HG03520 (cell line): Measurements from ENCODE around the gene ALDH1L1.

Experiments
- ATAC-seq: cut with Tn5 transposase; IDR thresholded peaks from one replicate; pipeline ENCODE4 v1.9.1; 2021; ENCODE audit warnings: mild to moderate bottlenecking, moderate library complexity; ENCODE audit not compliant: unreplicated experiment

Gene ALDH1L1

DNA sequence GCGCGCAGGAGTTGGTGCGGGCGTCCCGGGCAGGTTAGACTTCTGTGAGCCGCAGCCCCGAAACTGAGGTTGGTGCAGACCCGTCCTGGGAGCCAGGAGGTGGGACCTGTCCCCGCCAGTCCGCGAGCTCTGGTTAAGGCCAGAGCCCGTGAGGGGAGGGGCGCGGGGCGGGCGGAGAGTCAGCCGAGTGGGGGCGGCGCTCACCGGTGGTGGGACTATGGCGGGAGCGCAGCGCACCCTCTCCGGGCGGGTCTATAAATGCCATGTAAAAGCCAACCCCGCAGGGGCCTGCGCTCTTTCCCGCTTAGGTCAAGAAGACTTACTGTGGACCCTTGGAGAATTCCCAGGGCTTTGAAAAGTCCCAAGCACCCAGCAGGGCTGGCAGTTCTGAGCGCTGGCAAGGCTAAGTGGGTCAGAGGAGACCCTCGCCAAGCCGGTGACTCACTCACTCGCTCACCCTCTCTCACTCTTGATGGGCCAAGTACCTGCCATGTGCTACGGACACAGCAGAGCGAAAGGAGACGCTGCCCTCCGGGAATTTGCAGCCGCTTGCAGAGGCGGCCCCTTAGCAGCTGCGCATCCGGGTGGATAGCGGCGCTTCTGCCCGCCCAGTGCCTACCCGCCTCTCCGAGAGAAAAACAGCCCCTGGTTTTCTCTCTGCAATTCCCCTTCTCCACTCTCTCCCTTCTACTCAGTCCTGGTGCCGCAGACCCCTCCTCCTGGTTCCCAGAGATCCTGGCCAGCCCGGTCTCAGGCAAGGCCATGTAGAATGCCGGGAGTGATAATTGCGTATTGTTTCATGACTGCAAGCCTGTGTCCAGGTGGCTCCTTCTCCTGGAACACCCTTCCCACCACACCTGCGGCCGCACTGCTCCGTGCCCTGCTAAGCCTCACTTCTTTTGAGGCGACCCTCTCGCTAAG lies at the start of gene ALDH1L1:
TSS of gene ALDH1L1 (minus strand) at position 110 of the 921 bp plus-strand sequence. CDS start 19,607 bp downstream, outside the sequence.
- ATAC-seq: no peak

DNA sequence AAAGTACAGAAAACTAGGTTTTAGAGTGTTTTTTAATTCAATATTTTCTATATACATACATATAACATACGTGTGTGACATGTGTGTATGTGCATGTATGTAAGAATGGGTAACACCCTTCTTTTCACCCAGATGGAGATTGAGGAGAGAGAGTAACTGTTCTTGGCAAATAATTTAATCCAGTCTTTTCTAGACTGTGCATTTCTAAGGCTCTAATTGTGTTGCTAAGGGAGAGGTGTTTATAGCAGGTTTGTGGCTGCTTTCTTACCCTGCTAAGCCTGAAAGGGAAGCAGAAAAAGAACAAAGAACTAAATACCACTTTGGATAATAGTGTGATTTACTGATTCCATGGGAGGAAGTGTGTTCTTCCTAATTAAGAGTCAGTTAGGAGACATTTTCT lies 46.0 kb upstream of the ALDH1L1 start:
- no peak for ATAC-seq

DNA sequence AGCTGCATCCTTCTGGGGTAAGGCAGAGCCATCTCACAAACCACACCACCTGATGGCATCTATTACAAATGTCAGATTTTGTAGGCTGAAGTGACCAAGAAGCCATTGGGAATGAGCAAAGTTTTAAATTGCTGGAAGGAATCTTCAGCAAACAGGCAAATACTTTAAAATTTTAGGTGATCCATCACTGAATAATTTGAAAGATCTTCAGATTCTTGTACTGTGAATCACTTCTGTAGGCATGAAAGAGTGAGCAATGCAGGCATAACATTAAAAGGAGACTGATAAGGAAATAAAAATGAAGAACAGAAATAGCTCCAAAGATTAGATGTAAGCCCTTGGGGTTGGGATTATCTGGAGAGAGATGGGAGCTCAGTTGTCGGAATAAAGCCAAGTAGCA lies 36.0 kb upstream of the ALDH1L1 start:
- ATAC-seq: no peak

DNA sequence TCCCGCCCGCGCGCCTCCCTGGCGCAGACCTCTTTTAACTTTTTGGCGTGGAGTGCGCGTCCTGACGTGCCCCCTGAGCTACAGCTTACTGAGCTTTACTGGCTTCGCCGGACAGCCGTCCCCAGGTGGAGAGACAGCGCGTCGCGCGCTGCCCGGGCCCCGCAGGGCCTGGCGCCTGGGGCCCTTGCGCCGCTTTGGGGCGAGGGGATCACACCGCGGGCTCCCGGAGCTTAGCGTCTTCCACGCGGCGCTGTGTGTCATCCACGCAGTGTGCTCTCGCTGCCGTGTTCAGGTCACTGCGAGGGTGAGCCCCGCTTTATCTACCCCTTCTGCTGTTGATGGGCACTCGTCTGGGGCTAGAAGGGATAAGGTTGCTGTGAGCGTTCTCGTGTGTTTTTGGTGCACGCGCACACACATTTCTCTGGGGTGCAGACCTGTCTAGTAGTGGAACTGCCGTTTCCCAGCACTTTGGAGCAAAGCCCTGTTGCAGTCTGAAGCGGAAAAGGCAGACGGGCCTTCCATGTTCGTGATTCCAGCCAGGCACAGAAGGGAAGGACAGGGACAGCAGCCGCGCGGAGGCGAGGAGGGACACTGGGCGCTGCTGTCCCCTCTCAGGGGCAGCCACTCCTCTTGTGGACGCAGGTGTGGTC lies 33.1 kb upstream of the ALDH1L1 start:
- ATAC-seq: no peak

DNA sequence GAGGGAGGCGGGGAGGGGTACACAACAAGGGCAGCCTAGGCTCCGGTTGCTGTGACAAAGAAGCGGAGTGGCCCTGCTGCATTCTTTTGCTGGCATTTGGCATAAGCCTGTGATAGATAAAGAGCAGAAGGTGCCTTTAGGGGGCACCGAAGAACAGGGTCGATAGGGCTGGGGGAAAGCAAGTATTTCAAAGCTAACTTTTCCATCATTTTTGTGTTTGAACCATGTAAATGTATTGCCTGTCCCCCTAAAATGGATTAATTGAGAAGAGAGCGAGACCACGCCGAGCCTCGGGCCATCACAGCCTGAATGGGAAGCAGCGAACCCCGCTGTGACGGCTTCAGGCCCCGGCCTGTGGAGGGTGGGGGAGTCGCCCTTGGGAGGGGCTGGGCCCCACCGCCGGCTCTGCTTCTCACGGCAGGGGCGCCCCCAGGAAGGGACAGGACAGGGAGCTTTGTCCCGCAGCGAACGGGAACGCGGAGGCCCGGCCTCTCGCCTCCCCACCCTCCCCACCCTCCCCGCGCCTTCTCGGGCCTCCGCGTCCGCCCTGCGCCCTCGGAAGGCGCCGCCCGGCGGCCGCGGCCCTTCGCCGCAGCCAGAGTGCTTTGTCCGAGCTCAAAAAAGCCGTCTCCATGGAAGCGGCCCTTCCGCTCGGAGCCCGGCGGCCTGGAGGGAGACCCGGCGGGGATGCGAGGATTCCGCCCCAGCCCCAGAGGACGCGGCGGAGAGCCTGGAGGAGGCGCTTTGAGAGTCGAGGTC lies 32.4 kb upstream of the ALDH1L1 start:
- no peak for ATAC-seq

DNA sequence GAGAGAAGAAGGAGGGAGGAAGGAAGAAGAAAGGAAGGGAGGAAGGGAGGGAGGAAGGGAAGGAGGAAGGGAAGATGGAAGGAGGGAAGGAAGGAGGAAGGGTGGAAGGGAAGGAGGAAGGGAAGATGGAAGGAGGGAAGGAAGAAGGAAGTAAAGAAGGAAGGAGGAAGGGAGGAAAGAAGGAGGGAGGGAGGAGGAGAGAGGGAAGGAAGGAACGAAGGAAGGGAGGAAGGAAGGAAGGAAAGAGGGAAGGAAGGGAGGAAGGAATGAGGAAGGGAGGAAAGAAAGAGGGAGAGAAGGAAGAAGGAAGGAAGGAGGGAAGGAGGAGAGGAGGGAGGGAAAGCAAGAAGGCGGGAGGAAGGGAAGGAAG lies 31.8 kb upstream of the ALDH1L1 start:
- ATAC-seq: no peak

DNA sequence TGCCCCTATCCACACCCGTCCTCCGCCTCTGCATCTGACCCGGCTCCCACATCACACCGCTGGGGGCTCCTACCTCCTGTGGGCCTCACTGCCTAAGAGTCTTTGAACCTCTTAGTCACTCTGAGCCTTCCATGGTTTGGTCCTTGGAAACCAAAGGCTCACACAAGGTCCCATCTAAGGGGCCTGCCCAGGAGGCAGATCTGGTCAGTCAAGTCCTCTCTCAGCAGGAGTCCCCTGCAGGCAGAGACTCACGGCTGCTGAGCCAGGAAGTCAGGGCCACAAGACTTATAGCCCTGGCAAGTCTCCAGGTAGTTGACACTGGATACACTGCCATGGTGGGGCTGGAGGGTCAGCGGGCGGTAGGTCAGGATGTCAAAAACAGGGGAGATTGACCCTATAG lies 31.2 kb upstream of the ALDH1L1 start:
- no peak for ATAC-seq

DNA sequence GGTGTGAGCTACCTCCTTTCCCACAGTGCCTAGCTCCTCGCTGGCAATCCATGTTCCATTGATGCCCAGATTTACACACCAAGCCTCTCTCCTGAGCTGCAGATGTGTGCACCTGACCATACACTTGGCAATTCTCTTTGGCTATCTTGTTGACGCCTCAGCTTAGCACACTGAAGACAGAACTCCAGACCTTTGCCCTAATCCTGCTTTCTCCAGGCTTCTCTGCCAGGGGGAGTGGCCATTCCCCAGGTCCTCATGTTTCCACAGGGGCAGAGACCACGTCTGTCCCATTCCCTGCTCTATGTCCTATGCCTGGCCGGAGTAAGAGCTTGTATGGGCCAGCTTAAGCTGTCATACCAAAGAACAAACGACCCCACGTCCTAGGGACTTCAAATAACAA lies 30.2 kb upstream of the ALDH1L1 start:
- no peak for ATAC-seq

DNA sequence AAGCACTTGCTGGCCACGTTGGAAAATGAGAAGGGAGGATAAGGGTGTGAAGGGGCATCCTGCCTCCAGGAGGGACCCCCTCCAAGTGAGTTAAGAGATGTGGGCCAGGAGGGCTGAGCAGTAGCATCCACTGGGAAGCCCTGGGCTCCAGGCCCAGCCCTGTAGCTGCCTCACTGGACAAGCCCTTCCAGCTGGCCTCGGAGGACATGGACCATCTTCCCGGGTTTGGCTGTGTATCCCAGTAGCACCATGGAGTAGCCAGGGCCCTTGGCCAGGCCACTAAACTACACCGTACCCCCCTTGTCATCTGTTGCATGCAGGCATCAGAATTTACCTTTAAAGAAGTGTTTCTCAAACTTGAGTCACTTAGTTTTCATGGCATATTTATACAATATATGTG lies 29.4 kb upstream of the ALDH1L1 start:
- ATAC-seq: no peak

DNA sequence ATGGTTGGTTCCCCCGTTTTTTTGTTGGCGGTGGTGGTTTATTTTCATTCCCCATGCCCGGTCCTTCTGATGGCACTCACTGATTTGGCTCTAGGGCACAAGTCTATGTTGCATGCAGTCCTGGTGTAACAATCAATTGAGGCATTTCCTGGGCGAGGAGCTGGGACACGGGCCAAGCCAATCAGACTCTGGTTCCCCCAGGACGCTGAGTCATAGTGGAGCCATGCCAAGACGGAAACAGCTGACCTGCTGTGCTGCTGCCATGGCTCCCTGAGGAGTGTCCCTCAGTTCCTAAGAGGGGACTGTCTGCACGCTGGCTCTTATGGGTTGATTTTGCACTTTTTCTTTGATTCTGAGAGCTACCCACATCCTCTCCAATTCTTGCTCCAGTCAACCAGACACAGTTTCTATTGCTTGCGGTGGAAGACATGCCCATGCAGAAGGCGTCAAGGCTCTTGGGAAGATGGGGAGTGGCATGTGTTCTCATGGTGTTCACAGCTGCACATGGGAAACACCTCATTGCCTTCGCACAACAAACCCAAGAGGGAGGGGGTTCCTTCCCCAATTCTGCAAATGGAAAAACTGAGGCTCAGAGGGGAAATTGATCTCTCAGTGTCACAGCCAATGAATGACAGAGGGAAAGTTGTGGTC lies 28.3 kb upstream of the ALDH1L1 start:
- ATAC-seq: no peak

DNA sequence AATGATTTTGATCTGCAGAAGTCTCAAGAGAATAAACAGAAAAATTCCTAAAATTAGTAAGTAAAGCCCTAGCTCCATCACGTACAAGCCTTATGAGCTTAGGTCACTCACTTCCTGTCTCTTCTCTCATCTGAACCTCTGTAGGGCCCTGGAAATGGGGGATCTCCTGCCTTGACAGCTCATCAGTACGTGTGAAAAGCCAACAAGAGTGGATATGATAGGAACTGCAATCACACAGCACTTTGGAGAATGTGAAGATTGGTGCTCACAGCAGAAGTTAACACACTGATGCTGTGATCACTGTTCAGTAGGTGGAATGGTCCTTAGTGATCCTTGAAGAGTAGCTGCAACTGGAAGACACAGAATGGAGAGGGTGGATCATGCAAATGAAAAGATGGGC lies 27.8 kb upstream of the ALDH1L1 start:
- no peak for ATAC-seq

DNA sequence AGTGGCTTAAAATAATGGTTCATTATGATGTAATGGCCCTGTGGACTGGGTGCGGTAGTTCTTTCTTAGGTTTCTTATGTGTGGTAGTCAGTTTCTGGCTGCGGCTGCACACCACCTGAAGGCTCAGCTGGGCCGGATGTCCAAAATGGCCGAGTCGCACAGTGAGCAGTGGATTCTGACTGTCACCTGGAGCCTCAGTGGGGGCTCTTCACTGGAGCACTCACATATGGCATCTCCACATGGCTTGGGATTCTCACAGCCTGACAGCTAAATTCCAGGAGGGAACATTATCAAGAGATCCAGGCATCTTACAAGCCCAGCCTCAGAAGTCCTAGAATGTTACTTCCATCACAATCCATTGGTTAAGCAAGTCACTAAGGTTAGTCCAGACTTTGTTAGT lies 26.8 kb upstream of the ALDH1L1 start:
- ATAC-seq: no peak

DNA sequence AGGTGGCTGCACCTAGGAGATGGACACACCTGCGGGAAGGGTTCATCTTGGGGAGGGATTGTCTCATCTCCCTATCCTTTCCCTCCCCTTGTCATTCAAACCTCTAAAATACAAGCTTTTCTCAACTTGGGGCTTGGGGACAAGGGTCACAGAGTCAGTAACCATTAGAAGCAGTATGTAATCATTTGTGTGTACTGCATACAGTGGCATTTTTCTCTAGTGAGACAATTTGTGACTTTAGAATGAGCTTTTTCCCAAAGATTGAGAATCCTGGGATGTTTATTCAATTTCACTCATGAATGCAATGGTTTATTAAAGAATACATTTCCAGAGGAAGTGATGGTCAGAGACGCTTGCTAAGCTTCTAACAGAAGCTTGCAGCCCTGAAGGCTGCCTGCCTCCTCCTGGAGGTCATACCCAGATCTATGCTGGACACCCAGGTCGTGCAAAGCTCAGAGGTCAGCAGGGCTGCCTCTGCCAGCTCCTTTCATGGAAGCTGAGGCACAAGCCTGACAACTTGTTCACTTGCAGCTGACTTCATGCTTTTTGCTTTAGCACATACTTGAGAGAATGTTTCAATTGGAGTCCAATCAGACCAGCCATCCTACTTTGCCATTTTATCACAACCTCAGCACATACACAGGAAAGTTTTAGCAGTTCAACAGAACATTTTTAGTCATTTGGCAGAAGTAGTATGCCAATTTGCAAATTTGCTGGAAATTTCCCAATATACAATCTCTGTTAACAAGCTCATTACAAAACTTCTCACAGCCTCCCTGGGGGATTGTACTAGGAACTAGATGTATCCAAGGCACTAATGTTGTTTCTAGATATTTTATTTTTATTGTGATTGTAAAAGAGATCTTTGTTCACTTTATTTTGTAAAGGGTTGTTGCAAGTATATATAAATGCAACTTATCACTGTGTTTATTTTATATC lies 25.6 kb upstream of the ALDH1L1 start:
- no peak for ATAC-seq

DNA sequence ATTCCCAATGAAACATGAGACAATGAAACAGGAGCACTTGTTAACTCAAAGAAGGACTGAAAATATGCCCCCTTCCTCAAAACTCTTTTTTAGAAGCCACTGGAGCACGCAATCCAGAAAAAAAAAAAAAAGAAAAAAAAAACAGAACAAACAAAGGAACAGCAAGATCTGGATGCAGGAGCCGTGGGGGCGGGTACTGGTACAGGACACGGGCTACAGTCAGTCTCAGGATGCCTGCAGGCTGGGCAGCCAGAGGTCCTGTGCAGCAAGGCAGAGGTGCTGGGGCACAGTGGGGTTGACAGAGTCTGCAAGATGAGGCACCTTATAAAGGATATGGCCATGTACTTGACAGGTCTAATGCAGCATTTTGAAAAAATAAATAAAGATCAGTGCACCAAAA lies 22.3 kb upstream of the ALDH1L1 start:
- no peak for ATAC-seq

DNA sequence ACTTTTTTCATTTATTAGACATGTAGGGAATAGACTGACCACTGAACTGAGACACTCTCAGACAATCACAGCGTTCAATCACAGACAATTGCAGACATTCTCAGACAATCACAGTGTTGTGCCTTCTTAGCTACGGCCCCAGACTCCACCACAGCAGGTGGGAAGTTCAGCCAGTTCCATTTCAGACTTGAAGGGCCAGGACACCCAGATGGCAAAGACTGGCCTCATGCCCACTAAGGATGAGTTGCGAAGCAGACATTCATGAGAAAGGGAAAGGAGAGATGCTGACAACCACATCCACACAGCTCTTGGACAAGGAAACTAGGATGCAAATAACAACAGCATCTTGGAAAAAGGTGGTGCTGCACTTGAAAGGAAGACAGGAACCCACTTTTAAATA lies 21.9 kb upstream of the ALDH1L1 start:
- ATAC-seq: no peak

DNA sequence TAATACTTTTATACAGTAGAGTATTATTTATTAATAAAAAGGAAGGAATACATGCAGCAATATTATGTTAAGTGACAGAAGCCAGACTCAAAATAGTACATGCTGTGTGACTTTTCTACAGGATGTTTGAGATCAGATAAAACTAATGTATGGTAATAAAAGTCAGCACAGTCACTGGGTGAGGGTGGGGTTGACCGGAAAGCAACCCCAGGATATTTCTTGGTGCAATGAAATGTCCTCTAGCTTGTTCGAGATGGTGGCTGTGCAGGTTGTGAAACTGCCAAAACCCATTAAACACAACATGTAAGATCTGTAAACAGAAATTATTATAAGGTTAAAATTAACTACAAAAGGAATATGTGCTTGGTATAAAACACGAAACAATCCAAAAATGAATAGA lies 20.8 kb upstream of the ALDH1L1 start:
- ATAC-seq: no peak

DNA sequence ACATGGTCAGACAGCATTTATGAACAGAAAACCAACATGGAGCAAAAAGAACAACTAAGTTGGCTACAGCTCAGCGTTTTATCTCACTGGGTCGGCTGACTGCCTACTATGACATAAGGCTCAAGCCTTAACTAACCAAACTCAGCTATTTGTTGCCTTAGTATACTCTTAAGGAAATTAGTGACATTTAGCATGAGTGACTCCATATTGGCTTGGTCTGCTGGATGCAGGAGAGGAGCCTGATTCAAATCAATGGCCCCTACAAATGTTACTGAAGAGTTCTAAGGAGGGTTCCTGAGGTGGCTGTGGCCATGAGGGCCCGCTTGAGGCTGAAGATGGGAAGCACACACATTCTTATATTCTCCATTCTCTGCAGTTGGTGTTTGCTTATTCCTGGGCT lies 20.1 kb upstream of the ALDH1L1 start:
- ATAC-seq: no peak

DNA sequence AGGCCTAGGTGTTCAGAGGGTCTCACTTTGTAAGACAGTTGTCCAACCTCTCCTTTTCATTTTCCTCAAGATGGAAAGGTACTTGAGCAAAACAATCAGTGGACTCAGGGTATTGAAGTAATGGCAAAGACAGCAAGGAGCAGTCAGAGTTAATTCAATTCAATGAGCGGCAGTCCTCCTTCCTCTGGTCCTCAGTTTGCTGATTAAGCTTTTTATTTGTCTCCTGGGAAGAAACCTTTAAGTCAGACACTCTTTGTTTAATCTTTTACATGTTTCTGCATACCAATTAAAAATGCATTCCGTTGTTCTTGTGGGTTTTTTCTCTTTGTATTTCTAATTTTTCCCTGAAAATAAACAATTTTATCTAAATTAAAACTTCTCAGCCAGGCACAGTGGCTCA lies 18.9 kb upstream of the ALDH1L1 start:
- no peak for ATAC-seq

DNA sequence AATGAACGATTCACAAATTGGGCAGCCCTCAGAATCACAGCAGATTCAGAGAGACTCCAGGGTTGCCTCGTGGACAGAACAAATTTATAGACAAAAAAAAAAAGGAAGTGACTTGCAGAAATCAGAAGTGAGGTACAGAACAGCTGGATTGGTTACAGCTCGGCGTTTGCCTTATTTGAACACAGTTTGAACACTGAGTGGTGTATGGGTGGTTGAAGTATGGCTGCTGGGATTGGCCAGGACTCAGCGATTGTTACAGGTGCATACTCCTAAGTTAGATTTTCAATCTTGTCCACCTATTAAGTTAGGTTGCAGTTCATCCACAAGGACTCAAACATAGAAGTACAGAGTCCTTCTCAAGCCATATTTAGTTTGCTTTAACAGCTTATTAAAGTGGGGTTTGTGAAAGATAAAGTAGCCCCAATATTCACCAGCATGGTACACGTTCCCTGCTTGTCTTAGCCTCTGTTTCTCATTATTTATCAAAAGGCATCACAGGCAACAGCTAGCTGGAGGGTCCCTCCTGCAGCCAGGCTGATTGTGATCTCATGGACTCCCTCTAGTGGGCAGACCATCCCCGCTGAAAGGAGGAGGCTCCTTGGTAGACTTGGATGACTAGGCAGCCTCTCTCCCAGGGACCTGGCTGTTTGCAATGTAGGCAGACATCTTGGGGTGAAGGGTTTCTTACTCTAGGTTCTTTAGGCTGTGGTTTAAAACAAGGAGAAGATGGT lies 17.6 kb upstream of the ALDH1L1 start:
- no peak for ATAC-seq
